GM19463 (cell line): ENCODE results near the gene AGAP1.

Experiments
- ATAC-seq: cut with Tn5 transposase; IDR thresholded peaks from one replicate; pipeline ENCODE4 v1.9.1; 2021; ENCODE audit warnings: mild to moderate bottlenecking, moderate library complexity; ENCODE audit not compliant: unreplicated experiment

AGAP1 gene

DNA sequence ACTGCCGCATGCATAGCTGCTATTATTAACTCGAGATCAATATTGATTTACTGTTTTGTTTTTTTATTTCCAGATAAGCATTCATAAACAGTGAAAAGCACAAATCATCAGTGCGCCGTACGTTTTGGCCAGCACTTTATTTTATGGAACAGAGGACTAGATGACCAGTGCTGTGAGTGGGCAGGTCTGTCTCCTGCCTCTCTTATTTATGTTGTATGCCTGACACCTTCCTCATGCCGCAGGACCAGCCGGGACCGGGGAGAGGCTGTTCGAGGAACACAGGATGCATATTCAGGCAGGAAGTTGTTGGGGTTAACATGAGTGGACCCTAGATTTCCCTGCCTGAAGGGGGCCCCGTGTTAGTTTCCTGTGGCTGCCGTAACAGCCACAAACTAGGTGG, 72.6 kb downstream of the AGAP1 start:
- no peak for ATAC-seq

DNA sequence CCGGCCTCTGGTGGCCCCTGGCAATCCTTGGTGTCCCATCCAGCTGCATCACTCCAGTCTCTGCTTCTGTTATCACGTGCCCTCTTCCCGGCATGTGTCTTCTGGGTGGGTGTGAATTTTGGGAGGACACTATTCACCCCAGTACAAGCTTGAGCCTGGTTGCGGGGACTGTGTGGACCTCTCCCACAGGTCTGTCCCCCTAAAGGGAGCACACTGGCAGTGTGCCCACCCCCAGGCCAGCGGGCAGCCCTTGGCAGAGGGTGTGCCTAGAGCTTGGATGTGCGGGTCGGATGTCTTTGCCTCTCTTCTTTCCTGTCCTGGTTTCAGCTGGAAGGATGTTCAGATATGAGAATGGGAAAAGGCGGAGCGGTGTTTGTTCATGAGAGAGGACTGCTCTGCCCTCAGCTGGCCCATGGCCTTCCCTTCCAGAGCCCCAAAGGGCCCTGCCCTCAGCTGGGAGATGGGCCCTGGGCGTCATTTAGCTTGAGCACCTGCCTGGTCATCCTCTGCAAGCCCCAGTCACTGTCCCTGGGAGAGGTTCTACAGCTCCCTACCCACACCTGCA, 73.2 kb downstream of the AGAP1 start:
- no peak for ATAC-seq

GRCh38 chr2:235567842-235568241, 74.0 kb downstream of the AGAP1 start:
- no peak for ATAC-seq

DNA sequence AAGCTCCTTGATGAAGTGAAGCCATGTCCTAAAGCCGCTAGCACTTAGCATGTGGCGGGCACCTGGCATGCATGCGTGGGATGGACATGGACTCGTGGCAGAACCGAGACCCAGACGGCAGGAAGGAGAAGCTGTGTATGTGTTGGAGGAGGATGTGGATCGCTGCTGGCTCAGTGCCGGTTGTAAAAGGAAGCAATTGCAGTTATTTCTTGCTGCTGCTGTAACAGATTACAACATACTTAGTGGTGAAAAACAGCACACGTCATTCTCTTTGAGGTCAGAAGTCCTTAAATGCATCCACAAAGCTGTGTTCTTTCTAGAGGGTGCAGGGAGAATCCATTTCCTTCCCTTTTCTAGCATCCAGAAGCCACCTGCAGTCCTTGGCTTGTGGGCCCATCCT, 74.6 kb downstream of the AGAP1 start:
- ATAC-seq = no peak

DNA sequence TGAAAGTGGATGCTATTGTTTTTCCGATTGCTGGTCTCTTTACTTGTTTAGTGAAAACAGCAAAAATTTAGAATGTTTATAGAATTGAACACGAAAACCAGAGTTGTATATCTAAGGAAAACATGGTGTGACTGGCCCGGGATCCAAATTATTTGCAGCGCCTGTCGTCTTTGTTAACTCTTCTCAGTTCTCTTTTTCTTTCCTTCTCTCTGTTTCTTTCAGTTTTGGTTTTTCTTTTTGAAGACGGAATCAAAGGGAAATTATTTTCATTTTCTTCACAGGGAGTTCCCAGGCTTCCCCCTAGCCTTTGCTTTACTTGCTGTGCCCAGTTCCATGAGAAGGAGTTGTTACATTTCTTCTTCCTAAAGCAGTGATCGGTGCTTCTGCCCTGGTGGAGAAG, 76.0 kb downstream of the AGAP1 start:
- no peak for ATAC-seq

DNA sequence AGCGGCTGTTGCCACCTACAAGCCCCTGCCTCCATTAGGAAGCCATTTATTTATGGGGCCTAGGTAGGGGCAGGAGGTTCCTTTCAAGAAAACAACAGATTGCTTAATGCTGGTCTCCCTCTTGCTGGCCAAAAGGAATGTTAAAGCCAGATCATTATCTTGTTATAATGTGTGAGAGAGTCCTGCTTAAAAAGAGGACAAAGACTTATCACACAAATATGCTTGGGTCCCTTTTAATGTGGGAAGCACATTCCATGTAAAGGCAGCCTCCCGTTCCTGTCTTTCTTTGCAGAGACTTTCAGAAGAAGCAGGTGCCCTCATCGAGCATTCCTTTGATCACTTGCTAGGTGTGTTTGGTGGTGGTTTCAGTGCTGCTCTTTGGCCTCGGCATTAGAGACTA, 76.4 kb downstream of the AGAP1 start:
- no peak for ATAC-seq

DNA sequence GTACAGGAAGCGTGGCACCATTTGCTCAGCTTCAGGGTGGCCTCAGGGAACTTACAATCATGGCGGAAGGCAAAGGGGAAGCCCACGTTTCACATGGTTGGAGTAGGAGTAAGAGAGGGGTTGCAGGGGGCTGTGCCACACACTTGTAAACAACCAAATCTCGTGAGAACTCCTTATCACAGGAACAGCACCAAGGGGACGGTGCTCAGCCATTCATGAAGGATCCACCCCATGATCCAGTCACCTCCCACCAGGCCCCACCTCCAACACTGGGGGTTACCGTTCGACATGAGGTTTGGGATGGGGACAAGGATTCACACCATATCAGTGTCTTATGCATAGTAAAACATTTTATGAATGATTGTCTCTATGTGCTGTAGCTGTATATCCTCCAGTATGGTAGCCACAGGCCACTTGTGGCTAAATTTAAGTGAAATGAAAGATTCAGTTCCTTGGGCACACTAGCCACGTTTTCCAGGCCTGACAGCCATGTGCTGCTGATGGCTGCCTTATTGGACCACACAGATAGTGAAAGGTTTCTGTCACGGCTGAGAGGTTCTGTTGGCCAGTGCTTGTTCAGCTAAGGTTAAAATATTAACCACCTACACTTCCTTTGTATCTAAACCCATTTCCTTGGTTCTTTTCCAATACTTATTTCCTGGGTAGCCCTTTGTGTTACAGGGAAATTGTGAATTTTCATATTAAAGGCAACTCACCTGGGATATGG, 77.3 kb downstream of the AGAP1 start:
- no peak for ATAC-seq

- no peak for ATAC-seq
Measured at GRCh38 chr2:235572592-235572991, 78.7 kb downstream of the AGAP1 start.

GRCh38 chr2:235573331-235574221, 79.7 kb downstream of the AGAP1 start:
- no peak for ATAC-seq

- no peak for ATAC-seq
Measured at GRCh38 chr2:235575431-235575830, 81.6 kb downstream of the AGAP1 start.

DNA sequence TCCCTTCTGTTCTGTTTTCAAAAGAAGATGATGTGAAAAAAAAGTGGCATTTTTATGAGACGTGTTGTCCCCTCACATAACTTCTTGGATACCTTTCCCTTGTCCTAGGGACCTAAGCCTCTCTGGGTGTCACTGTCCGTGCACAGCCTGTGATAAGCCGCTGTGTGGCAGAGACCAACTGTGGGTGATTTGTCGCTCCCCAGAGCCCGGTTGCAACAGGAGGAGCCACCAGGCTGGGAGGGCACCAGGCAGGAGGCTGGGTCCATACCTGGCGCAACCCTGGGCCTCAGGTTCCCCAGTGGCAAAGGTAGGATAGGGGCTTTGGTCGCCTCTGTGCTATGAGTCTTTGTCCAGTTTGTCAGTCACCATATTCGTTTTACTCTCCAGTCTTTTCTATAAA, 82.1 kb downstream of the AGAP1 start:
- no peak for ATAC-seq

DNA sequence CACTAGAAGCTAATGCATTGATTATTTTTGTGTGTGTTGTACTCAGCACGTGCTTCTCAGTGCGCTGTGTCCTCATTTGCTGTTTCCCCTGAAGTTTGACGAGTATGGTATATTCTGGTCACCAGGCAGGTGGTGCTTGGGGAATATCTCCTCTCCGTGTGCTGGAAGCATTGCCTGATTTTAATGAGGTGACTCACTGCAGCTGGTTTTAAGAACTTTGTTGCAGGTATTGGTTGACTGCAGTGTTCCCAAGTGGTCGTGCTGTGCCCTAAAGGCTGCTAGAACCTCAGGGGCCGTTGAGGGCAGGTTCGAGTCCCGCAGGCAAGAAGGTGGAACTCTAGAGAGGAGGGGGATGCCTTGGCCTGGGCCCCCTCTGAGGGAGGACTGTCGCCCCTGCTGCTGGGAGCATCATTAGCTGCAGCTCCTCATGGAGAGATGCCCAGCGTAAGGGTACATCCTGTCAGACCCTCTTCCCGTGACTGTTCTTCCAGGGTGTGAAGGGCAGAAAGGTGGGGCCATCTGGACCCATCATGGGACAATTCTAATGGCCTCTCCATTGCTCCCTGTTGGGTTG, 82.6 kb downstream of the AGAP1 start:
- no peak for ATAC-seq

DNA sequence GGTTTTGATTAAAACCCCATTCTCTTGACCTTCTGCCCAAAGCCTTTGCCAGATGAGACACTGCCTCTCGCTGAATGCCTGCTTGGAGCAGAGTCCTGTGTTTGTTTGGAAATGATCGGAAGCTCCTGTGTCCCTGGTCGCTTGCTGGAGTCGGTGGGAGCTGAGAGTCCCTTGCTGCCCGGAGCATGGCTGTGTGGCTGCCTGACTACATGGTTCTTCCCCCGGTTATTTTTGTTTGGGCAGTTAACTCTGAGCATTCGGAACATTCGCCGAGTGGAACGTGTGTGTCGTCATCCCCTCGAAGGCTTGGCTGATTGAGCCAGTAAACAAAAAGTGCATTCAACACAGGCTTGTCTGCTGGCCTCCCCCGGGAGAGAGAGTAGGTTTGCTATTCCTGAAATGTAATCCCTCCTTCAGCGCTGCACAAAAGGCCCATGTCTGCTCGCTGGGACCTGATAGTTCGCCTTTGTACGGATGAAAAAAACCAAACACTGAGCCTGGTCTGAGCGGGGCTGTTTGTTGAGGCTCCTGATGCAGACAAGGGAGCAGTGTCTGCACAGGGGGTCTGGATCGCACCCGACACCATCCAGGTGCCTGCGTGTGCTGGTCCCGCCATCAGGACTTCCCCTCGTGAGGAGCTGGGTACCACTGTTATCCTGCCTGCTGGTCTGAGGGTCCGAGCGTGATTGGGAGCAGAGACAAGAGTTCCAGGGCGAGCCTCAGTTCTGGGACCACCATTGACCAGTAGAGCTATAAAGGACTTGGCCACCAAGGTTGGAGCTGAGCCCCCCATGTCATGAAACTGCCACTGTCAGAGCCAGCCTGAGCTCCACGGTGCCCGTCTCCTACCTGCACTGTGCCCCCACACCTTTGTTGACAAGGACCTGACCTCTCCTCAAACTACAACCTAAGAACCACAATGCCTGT, 83.8 kb downstream of the AGAP1 start:
- ATAC-seq = no peak

DNA sequence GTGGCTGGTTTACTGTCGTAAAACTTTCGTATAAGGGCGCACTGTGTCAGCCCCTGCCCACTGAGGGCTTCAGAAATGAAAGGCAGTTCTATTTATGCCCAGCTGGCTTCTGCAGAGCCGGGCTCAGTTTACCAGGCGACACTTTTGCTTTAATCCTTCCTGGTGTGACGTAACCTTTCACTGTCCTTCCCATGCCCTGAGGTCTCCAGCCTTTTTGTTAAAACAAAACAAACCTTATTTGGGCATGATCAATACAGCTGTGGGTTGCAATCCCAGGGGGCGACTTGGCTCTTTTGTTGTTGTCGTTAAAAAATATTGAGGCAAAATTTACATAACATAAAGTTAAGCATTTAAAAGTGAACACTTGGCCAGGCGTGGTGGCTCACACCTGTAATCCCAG, 85.3 kb downstream of the AGAP1 start:
- no peak for ATAC-seq

DNA sequence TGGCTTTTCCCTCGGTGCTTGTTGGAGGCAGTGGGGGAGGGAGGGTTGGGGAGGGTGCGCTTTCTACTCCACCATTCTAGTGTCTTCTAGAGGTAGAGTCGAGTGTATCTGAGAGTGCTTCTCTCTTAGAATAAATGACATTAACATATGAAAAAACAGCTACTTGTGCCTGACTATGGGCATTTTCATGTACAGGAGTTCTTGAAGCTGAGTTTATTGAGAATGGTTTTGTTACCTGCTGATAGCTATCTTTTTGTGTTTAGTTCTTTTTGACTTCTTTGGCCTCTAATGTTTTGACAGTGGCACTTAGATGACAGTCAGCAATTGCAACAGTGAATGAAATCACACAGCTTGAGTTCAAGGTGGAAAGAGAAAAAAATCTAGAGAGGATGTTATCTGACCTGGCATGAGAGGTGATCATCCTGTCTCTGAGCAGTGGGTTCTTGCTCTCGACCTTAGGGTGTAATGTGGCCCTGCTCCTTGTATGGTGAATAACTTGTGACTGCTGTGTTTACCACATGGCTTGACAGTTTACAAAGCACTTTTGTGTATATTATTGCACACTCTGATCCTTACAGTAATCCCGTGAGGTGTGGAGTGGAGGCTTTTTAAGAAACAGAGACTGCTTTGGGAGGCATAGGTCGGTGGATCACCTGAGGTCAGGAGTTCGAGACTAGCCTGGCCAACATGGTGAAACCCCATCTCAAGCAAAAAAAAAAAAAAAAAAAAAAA, 86.7 kb downstream of the AGAP1 start:
- ATAC-seq = no peak

DNA sequence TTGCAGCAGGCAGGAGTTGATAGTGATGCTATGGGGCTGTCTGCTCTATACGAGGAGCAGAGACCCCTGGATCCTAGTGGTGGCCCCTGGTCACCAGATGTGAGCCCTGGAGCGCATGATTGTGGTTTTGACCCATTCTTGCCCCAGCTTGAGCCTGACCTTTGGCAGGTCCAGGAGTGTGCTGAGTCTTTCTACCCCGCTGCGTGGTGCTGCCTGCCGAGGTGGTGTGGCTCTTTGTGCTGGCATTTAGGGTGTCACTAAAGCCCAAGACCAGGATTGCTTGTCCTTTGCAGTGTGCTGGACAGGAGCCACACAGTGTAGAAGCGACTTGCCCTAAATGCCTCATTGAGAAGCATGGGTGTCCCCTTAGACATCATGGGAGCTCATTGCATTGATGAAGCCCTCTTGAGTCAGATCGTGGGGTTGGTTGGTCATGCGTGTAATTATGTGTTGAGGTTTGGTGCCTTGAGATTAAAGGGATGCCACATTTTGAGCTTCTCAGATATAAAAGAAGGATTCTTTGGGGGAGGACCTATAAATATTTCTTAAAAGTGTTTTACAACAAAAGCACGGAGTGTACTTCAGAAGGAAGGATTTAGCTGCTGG, 88.3 kb downstream of the AGAP1 start:
- no peak for ATAC-seq

- no peak for ATAC-seq
Measured at GRCh38 chr2:235582729-235583128, 88.9 kb downstream of the AGAP1 start.

GRCh38 chr2:235583144-235583543, 89.3 kb downstream of the AGAP1 start:
- no peak for ATAC-seq

DNA sequence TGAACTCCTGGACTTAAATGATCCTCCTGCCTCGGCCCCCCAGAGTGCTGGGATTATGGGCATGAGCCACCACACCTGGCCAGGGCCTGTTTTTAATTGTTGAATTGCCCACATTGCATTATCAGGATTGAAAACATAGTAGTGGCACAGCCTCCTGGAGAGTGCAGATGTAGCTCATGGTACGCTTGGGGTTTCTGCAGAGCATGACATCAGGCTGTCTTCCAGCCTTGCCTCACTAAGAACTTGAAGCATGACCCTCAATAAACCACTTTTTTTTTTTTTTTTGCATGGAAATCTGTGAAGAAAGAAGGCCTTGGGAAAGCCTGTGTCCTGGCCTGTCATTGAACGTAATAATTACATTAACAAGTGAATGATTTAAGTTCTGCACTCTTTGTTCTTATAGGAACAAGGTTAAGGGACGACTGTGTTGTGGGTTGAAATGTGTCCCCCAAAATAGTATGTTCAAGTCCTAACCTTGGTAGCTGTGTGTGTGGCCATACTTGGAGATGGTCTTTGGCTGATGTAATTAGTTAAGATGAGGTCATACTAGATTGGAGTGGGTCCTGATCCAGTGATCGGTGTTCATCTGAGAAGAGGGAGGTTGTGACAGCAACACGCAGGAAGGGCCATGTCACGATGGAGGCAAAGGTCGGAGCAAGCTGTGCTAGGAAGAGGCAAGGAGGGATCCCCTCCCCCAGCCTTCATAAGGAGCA, 90.2 kb downstream of the AGAP1 start:
- ATAC-seq = no peak
